ENCODE results near the gene POU2AF2.
"Not testable (repeated sequence)": the region's sequence is repeated elsewhere in the genome, so short reads cannot be mapped to it uniquely, and the experiment has no call there.

Gene POU2AF2

DNA sequence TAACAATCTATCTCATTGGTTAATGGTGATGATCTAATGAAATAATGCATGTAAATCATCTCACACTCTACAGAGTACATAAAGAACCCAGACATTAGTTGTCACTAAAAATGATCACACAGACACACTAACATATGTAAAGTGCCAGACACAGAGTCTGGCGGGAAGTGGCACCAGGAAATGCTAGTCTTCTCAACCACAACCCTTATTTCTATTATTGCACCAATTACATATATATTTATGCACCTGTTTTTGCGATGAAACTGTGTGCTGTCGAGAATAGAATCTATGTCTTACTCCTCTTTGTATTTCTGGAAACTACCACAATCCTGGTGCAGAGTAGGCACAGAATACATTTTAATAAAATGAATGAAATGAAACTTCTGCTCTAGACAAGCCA is 26.9 kb downstream of the POU2AF2 start:
- H3K4me3 ChIP-seq (ENCODE audit: low read depth, low read length) = no peak overlapping the region
- TF ChIP-seq, protein P1, sequence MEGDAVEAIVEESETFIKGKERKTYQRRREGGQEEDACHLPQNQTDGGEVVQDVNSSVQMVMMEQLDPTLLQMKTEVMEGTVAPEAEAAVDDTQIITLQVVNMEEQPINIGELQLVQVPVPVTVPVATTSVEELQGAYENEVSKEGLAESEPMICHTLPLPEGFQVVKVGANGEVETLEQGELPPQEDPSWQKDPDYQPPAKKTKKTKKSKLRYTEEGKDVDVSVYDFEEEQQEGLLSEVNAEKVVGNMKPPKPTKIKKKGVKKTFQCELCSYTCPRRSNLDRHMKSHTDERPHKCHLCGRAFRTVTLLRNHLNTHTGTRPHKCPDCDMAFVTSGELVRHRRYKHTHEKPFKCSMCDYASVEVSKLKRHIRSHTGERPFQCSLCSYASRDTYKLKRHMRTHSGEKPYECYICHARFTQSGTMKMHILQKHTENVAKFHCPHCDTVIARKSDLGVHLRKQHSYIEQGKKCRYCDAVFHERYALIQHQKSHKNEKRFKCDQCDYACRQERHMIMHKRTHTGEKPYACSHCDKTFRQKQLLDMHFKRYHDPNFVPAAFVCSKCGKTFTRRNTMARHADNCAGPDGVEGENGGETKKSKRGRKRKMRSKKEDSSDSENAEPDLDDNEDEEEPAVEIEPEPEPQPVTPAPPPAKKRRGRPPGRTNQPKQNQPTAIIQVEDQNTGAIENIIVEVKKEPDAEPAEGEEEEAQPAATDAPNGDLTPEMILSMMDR (IDR thresholded peaks at IDR 0.05; ENCODE audit: low read depth, low read length) = no peak

DNA sequence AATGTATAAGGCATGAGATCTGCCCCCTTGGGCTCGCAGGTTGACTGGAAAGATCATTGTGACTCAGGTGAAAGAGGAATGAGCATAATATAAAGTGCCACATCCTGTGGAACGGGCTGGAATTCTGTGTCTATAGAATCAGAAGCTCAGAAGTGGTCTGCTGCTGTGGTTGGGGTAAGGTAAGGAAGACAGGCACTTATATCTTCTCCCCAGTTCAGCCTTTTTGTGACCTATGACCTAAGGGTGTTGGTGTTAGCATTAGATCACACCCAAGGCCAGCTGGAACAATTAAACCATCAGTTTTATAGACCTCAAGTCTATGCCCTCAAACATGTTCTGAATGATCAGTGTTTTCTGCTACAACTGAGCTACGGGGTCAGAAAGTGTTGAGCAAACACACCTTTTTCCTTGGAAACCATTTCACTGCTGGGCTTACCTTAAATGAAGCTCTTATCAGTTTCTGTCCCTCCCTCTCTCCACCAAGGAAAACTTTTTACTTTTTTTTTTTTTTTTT is 37.1 kb downstream of the POU2AF2 start:
- TF ChIP-seq, protein P1 (IDR thresholded peaks at IDR 0.05; ENCODE audit: low read depth, low read length) = no peak
- H3K4me3 ChIP-seq (ENCODE audit: low read depth, low read length) = no peak overlapping the region

DNA sequence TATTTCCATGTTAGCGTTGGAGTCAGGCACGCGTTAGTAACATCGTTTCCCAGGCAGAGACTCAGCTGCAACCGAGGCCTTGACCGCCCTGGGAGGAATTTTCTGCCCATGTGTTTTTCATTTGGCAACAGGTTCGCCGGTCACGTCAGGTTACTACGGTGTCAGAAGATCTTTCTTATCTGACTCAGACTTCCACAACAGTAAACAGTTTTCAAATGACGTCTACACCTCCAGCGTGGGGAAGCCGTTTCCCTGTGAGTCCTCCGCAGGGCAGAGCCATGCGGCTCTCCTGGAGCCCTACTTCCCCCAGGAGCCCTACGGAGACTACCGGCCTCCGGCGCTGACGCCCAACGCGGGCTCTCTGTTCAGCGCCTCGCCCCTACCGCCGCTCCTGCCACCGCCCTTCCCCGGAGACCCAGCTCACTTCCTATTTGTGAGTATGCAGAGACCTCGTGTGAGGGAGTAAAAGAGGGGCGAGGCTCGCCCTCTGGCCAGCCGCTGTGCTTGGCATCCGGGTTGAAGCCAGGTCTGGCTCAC is 38.5 kb downstream of the POU2AF2 start:
- TF ChIP-seq, protein P1 (IDR thresholded peaks at IDR 0.05; ENCODE audit: low read depth, low read length) = no peak
- H3K4me3 ChIP-seq (ENCODE audit: low read depth, low read length) = no peak overlapping the region

DNA sequence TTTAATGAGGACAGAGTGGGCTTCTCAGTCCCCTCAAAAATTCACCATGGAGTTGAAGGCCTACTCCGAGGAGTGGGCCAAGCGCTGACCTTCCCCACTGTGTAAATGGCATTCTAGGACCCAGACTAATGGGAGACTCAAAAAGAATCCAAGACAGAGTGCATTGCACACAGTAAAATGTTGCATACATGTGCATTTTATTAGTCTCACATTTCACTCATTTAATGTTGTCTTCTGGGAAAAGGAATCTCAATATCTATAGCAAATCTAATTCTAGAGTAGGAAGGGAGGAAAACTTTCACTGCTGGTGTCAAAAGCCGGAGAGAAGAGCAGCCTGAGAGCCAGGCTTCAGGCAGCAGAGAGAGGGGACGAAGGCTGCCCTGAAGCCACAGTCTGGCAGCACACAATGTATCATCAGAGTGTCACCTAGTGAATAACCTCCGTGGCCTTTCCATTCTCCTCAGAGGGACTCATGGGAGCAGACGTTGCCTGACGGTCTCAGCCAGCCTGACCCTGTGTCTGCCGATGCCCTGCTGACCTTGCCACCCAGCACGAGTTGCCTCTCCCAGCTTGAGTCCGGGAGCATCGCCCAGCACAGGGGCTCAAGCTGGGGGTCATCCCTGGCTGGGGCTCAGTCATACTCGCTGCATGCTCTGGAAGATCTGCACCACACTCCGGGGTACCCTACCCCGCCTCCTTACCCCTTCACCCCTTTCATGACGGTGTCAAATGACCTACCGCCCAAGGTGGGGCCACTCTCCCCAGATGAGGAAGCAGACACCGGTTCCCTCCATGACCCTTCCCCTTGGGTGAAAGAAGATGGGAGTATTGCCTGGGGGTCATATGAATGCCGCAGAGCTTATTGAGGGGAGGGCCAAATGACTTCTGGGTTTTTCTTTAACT is 39.9 kb downstream of the POU2AF2 start:
- no peak overlapping the region for H3K4me3 ChIP-seq (ENCODE audit: low read depth, low read length)
- TF ChIP-seq, protein P1 (IDR thresholded peaks at IDR 0.05; ENCODE audit: low read depth, low read length) = no peak

DNA sequence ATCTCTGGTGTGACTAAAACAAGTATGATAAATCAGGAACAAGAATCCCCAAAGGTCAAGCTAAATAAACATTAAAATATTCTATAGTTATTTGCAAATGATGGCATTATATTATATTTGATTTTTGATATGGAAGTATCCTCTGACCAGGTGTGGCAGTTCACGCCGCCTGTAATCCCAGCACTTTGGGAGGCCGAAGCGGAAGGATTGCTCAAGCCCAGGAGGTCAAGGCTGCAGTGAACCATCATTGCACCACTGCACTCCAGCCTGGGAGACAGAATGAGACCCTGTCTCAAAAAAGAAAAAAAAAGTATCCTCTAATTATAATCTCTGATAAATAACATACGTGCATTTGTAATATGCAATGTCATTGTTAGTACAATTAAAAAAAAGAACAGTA is 46.2 kb downstream of the POU2AF2 start:
- TF ChIP-seq, protein P1 (IDR thresholded peaks at IDR 0.05; ENCODE audit: low read depth, low read length) = no peak
- no peak overlapping the region for H3K4me3 ChIP-seq (ENCODE audit: low read depth, low read length)

DNA sequence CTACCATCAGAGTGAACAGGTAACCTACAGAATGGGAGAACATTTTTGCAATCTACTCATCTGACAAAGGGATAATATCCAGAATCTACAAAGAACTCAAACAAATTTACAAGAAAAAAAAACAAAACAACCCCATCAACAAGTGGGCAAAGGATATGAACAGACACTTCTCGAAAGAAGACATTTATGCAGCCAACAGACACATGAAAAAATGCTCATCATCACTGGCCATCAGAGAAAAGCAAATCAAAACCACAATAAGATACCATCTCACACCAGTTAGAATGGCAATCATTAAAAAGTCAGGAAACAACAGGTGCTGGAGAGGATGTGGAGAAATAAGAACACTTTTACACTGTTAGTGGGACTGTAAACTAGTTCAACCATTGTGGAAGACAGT is 46.9 kb downstream of the POU2AF2 start:
- not testable (repeated sequence) for H3K4me3 ChIP-seq (ENCODE audit: low read depth, low read length)

DNA sequence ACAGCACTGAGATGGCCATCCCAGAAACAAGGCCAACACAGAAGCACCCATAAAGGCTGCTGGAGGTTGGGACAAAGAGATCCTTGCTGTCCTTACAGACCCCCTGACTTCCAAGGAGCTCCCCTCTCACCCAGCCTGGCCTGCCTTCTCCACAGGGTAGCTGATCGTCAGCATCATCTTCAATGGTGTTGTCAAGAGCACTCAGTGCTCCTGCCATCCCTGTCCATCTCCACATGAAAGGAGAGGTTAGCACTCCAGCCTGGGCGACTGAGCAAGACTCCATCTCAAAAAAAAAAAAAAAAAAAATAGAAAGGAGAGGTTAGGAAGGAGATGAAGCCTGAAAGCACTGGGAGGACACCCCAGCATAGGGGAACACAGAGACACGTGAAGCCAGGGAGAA is 50.7 kb downstream of the POU2AF2 start:
- TF ChIP-seq, protein P1 (IDR thresholded peaks at IDR 0.05; ENCODE audit: low read depth, low read length) = no peak
- H3K4me3 ChIP-seq (ENCODE audit: low read depth, low read length) = no peak overlapping the region

All from WI38 (cell line).